LNCAP (cell line): ENCODE data around the gene MARVELD2.

Experiments
- TF ChIP-seq, protein P1 (sequence below): fragments of 450-650 bp; IDR thresholded peaks from 2 replicates; pipeline ENCODE4 v1.5.1; 2017; ENCODE audit warnings: mild to moderate bottlenecking

The MARVELD2 gene

DNA sequence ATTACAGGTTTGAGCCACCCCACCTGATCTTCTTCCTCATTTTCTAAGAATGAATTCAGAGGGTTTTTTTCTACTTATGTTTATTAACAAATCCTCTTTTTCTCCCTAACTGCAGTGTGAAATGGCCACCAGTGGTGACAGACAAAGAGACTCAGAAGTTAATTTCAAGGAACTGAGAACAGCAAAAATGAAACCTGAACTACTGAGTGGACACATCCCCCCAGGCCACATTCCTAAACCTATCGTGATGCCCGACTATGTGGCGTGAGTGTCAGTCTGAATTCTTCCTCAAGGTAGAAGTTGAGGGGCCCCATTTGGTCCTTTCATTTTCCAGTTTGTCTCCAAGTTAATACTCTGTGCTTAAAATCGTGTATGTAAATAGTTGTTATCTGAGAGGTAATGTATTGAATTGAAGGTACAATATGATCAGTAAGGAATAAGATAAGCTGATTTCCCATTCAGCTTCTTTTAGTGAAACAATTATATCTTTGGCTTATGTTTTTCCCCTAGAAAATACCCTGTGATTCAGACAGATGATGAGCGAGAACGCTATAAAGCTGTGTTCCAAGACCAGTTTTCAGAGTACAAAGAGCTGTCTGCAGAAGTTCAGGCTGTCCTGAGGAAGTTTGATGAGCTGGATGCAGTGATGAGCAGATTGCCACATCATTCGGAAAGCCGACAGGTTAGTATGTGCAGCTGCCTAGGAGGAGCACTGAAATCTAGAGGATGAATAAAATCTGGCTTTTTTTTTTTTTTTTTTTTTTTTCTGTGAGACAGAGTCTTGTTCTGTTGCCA lies 17.7 kb downstream of the MARVELD2 start:
- TF ChIP-seq, protein P1, sequence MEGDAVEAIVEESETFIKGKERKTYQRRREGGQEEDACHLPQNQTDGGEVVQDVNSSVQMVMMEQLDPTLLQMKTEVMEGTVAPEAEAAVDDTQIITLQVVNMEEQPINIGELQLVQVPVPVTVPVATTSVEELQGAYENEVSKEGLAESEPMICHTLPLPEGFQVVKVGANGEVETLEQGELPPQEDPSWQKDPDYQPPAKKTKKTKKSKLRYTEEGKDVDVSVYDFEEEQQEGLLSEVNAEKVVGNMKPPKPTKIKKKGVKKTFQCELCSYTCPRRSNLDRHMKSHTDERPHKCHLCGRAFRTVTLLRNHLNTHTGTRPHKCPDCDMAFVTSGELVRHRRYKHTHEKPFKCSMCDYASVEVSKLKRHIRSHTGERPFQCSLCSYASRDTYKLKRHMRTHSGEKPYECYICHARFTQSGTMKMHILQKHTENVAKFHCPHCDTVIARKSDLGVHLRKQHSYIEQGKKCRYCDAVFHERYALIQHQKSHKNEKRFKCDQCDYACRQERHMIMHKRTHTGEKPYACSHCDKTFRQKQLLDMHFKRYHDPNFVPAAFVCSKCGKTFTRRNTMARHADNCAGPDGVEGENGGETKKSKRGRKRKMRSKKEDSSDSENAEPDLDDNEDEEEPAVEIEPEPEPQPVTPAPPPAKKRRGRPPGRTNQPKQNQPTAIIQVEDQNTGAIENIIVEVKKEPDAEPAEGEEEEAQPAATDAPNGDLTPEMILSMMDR: no peak

DNA sequence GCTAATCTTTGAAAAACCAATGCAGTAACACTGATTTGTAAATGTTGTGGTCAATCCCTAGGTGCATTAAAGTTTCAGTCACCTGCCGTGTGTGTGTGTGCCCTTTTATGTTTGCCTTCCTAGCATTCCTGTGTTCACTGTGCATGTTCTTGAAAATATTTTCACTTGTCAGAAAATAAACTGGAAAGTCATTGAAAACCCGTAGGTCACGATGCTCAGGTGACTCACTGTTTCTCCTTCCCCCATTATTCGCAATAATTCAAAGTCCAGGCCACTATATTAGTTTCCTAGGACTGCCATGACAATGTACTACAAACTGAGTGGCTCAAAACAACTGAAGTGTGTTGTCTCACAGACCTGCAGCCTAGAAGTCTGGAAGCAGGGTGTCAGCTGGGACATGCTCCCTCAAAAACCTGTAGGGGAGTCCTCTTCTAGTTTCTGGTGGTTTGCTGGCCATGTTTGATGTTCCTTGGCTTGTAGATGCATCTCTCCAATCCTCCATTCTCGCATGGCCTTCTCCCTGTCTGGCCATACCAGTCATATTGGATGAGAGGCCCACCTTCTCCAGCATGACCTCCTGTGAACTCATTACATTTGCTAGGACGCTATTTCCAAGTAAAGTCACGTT lies 29.3 kb downstream of the MARVELD2 start:
- TF ChIP-seq, protein P1: no peak

DNA sequence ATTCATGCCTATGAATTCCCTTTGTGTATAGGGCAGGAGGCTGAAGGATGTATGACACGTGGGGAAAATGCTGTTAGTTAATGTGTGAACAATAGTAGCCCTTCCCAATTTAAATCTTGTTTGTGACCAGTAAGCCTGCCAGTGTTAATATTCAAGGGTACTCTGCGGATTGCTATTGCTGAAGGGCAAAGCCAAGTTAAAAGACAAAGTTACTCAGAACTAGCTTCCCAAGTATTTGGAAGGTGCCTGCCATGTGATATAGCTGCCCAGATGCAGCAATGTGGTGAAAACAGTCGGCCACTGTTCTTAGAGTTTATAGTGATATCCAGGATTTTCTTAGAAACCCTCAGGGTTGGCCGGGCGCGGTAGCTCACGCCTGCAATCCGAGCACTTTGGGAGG lies 34.6 kb downstream of the MARVELD2 start:
- TF ChIP-seq, protein P1: no peak

GRCh38 chr5:69450116-69450515 lies 35.2 kb downstream of the MARVELD2 start:
- TF ChIP-seq, protein P1: no peak

DNA sequence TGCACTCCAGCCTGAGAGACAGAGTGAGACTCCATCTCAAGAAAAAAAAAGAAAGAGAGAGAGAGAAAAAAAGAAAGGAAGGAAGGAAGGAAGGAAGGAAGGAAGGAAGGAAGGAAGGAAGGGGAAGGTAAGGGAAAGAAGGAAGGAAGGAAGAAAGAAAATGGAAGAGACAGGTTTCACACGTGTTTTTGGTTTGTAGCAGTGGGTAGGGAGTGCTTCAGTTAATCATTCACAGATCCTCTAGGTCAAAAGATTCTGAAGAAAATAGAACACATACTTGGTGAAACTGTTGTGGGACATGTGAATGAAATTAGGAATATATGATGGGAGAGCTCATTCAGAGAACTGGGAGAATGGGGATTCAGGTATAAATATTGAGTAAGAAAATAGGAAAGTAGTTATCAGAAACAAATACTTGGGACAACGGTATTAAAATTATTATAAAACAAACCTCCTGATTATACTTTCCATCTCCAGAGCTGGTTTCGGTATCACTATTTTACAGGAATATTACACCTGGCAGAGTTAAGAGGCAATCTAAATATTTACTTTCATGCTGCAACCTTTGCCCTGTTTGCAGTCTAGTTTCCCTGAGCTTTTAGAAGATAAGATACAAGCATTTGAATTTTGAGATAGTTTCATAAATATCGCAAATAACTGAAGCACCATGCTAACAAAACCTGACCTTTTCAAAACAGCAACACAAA lies 37.2 kb downstream of the MARVELD2 start:
- TF ChIP-seq, protein P1: no peak

GRCh38 chr5:69454460-69455249 lies 39.7 kb downstream of the MARVELD2 start:
- TF ChIP-seq, protein P1: no peak

- TF ChIP-seq, protein P1: no peak
These were observed 47.3 kb downstream of the MARVELD2 start for GRCh38 chr5:69462170-69462569.
